H1 (cell line): Measurements from ENCODE around the gene ATG16L1. TPM values are rescaled to one million over a fixed set of nuclear protein-coding genes. Genes with fewer than 3 reads are reported as not detected.

Experiments used
- ASH2L ChIP-seq: fragments of 200-600, 300-600 bp; sonication (generic); IDR thresholded peaks from one replicate; pipeline ENCODE4 v1.7.1; 2017; ENCODE audit warnings: low read length
- BRCA1 ChIP-seq: IDR thresholded peaks from 2 replicates; pipeline ENCODE4 v1.6.1; 2012; ENCODE audit warnings: low read depth, low read length, improper control_type of control experiment
- CHD2 ChIP-seq: IDR thresholded peaks from 2 replicates; pipeline ENCODE4 v1.6.1; 2012; ENCODE audit warnings: low read length, improper control_type of control experiment
- CREB1 ChIP-seq: IDR thresholded peaks from 2 replicates; pipeline ENCODE4 v1.6.1; 2012; ENCODE audit warnings: inconsistent platforms
- EGR1 ChIP-seq: IDR thresholded peaks from 2 replicates; pipeline ENCODE4 v1.6.1; 2011; ENCODE audit warnings: low read depth, low read length, borderline replicate concordance
- EP300 ChIP-seq, 2 experiments: IDR thresholded peaks; 1 replicate in 1 of 2; 2 replicates in 1 of 2; pipeline ENCODE4 v1.6.1; 2011 to 2012; ENCODE audit warnings: low read depth in 2 of 2, low read length in 2 of 2, mild to moderate bottlenecking in 2 of 2, borderline replicate concordance in 1 of 2, inconsistent platforms in 1 of 2, moderate library complexity in 1 of 2
- GABPA ChIP-seq: IDR thresholded peaks from 2 replicates; pipeline ENCODE4 v1.6.1; 2011; ENCODE audit warnings: mild to moderate bottlenecking, low read length, moderate library complexity, borderline replicate concordance; ENCODE audit not compliant: insufficient read depth
- PHF8 ChIP-seq: fragments of 200-600 bp; sonication (generic); conservative IDR thresholded peaks from 2 replicates; pipeline ENCODE4 v1.7.1; 2012; ENCODE audit warnings: low read depth, mild to moderate bottlenecking, inconsistent platforms, low read length, moderate library complexity
- POLR2A ChIP-seq, 2 experiments: IDR thresholded peaks; 1 replicate in 1 of 2; 2 replicates in 1 of 2; pipeline ENCODE4 v1.6.1; 2011; ENCODE audit warnings: low read depth in 2 of 2, low read length in 2 of 2, mild to moderate bottlenecking in 2 of 2; ENCODE audit errors: control extremely low read depth in 1 of 2
- POLR2AphosphoS5 ChIP-seq: IDR thresholded peaks from 2 replicates; pipeline ENCODE4 v1.6.1; 2011; ENCODE audit warnings: low read depth, low read length
- RAD21 ChIP-seq, 2 experiments: IDR thresholded peaks in 1 of 2; conservative IDR thresholded peaks in 1 of 2; 2 replicates each; pipeline ENCODE4 v1.6.1; 2011; ENCODE audit warnings: low read depth in 2 of 2, low read length in 2 of 2, improper control_type of control experiment in 1 of 2, inconsistent platforms in 1 of 2, mild to moderate bottlenecking in 1 of 2, moderate library complexity in 1 of 2
- RBBP5 ChIP-seq: IDR thresholded peaks from 2 replicates; pipeline ENCODE4 v1.7.1; 2012; ENCODE audit warnings: low read depth, mild to moderate bottlenecking, inconsistent platforms, low read length, moderate library complexity, borderline replicate concordance
- RXRA ChIP-seq: IDR thresholded peaks from 2 replicates; pipeline ENCODE4 v1.6.1; 2011; ENCODE audit warnings: low read depth, mild to moderate bottlenecking, low read length, moderate library complexity; ENCODE audit not compliant: insufficient read depth
- SAP30 ChIP-seq: fragments of 300-600 bp; sonication (generic); IDR thresholded peaks from 2 replicates; pipeline ENCODE4 v1.7.1; 2012; ENCODE audit warnings: low read length, moderate library complexity, mild to moderate bottlenecking, inconsistent platforms; ENCODE audit not compliant: insufficient read depth, insufficient replicate concordance
- SIX5 ChIP-seq: IDR thresholded peaks from 2 replicates; pipeline ENCODE4 v1.6.1; 2011; ENCODE audit warnings: mild to moderate bottlenecking, low read depth, low read length
- SP1 ChIP-seq: IDR thresholded peaks from 2 replicates; pipeline ENCODE4 v1.6.1; 2011; ENCODE audit warnings: low read depth, low read length
- SRF ChIP-seq: IDR thresholded peaks from 2 replicates; pipeline ENCODE4 v1.6.1; 2011; ENCODE audit warnings: mild to moderate bottlenecking, low read depth, low read length, moderate library complexity
- TAF1 ChIP-seq: IDR thresholded peaks from 2 replicates; pipeline ENCODE4 v1.6.1; 2011; ENCODE audit warnings: mild to moderate bottlenecking, low read depth, low read length
- TAF7 ChIP-seq: optimal IDR thresholded peaks from 2 replicates; pipeline ENCODE3; 2011; ENCODE audit warnings: low read depth, mild to moderate bottlenecking, inconsistent platforms, low read length, moderate library complexity, borderline replicate concordance
- TBP ChIP-seq: IDR thresholded peaks from 2 replicates; pipeline ENCODE4 v1.6.1; 2011; ENCODE audit warnings: low read depth, low read length, improper control_type of control experiment
- polyA plus RNA-seq, 7 experiments: library from polyadenylated mRNA; depleted of rRNA in 3 of 7; stranded (reverse) in 5 of 7; unstranded in 2 of 7; fragments of >200 nt in 5 of 7; fragments of 200-250 nt in 2 of 7; gene quantifications; 1 replicate in 5 of 7; 2 replicates in 1 of 7; 4 replicates in 1 of 7; pipeline versions ENCODE4 v1.2.1 to v1.2.3, GENCODE V29; 2011 to 2013; ENCODE audit warnings: missing spikeins in 2 of 7, mixed read lengths in 2 of 7
- total RNA-seq: library from RNA; stranded (reverse); fragmentation: NEBNext Ultra II Directional; extraction: Animal tissue kit (Norgen Biotek cat#: 25700); gene quantifications from 2 replicates; pipeline ENCODE4 v1.2.1, GENCODE V29; 2021
- TF ChIP-seq, protein P1 (sequence below), 3 experiments: IDR thresholded peaks; 1 replicate in 2 of 3; 2 replicates in 1 of 3; pipeline versions ENCODE4 v1.5.1 to v1.6.1; 2011; ENCODE audit warnings: low read length in 3 of 3, mild to moderate bottlenecking in 3 of 3, inconsistent platforms in 2 of 3, low read depth in 1 of 3, moderate library complexity in 1 of 3; ENCODE audit not compliant: insufficient read depth in 1 of 3; ENCODE audit errors: control extremely low read depth in 1 of 3
- TF ChIP-seq, protein P2 (sequence below): IDR thresholded peaks from 2 replicates; pipeline ENCODE4 v1.6.1; 2012; ENCODE audit warnings: inconsistent platforms

ATG16L1 gene
- total and polyA plus RNA-seq, 2 of the 8 experiments (the other 6 are each of a cell fraction or from before 2014, with no cell fraction given): 18.3 to 31.0 TPM

- TF ChIP-seq POLR2A (IDR thresholded peaks at IDR 0.05; ENCODE audit: control extremely low read depth in 1 of 2, low read depth in 2 of 2, low read length in 2 of 2) (peak in 1 of 2 experiments; percentile 90; a peak in 2 of 3 replicates), RBBP5 (peak; percentile 95; the same call in 1 of the 2 replicates), SAP30 (peak; percentile 26), CHD2 (no peak), ASH2L (peak; percentile 82), BRCA1 (no peak), PHF8 (peak; percentile 83), TAF1 (peak; percentile 94), SIX5 (no peak), CREB1 (peak; percentile 99), TAF7 (peak; percentile 72), SP1 (no peak), EP300 (IDR thresholded peaks at IDR 0.05; ENCODE audit: borderline replicate concordance in 1 of 2, low read depth in 2 of 2, low read length in 2 of 2) (peak in 1 of 2 experiments; percentile 80; a peak in 1 of 3 replicates), POLR2AphosphoS5 (peak; percentile 87), EGR1 (peak; percentile 96), RAD21 (IDR thresholded peaks at IDR 0.05 in 1 of 2, conservative IDR thresholded peaks at IDR 0.05 in 1 of 2; ENCODE audit: low read depth in 2 of 2, low read length in 2 of 2) (peak; percentile 99), RXRA (no peak), SRF (peak; percentile 74), GABPA (peak; percentile 91), TBP (peak; percentile 70)
- TF ChIP-seq, protein P1, sequence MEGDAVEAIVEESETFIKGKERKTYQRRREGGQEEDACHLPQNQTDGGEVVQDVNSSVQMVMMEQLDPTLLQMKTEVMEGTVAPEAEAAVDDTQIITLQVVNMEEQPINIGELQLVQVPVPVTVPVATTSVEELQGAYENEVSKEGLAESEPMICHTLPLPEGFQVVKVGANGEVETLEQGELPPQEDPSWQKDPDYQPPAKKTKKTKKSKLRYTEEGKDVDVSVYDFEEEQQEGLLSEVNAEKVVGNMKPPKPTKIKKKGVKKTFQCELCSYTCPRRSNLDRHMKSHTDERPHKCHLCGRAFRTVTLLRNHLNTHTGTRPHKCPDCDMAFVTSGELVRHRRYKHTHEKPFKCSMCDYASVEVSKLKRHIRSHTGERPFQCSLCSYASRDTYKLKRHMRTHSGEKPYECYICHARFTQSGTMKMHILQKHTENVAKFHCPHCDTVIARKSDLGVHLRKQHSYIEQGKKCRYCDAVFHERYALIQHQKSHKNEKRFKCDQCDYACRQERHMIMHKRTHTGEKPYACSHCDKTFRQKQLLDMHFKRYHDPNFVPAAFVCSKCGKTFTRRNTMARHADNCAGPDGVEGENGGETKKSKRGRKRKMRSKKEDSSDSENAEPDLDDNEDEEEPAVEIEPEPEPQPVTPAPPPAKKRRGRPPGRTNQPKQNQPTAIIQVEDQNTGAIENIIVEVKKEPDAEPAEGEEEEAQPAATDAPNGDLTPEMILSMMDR (IDR thresholded peaks at IDR 0.05; ENCODE audit: control extremely low read depth in 1 of 3, insufficient read depth in 1 of 3, low read depth in 1 of 3, low read length in 3 of 3): peak; percentile 91 to 96 (median 94)
- TF ChIP-seq, protein P2, sequence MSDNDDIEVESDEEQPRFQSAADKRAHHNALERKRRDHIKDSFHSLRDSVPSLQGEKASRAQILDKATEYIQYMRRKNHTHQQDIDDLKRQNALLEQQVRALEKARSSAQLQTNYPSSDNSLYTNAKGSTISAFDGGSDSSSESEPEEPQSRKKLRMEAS: peak; percentile 63
These were observed at the start of gene ATG16L1 (continued) for GRCh38 chr2:233251306-233252116.
